Astrocyte (in vitro differentiated cells and primary cell): ENCODE results near the gene CABP5. TPM values are rescaled to one million over a fixed set of nuclear protein-coding genes. Genes with fewer than 3 reads are reported as not detected.

ENCODE experiments used
- DNase-seq: peaks from one replicate; pipeline ENCODE4 v3.0.0-alpha.2; 2010; ENCODE audit warnings: low read depth
- FAIRE-seq: peaks from 2 replicates; lab custom pipeline; 2011; peaks lifted over from hg19 to GRCh38; lab: Jason Lieb, UNC
- H2AFZ ChIP-seq: 2 replicates; pipeline ENCODE4 v1.6.0; 2012; ENCODE audit warnings: low read depth, low read length, inconsistent platforms
- H3K27ac ChIP-seq: 2 replicates; pipeline ENCODE4 v1.5.1; 2011; ENCODE audit warnings: low read depth, low read length, inconsistent platforms
- H3K27me3 ChIP-seq: 2 replicates; pipeline ENCODE4 v1.6.0; 2011; ENCODE audit warnings: low read length, inconsistent platforms; ENCODE audit not compliant: insufficient read depth
- H3K36me3 ChIP-seq: 2 replicates; pipeline ENCODE4 v1.5.1; 2011; ENCODE audit warnings: low read length, inconsistent platforms; ENCODE audit not compliant: insufficient read depth
- H3K4me1 ChIP-seq: 2 replicates; pipeline ENCODE4 v1.5.1; 2011; ENCODE audit warnings: low read length, inconsistent platforms; ENCODE audit not compliant: insufficient read depth
- H3K4me2 ChIP-seq: 2 replicates; pipeline ENCODE4 v1.6.0; 2012; ENCODE audit warnings: low read length, inconsistent platforms
- H3K4me3 ChIP-seq: 2 replicates; pipeline ENCODE4 v1.5.1; 2011; ENCODE audit warnings: low read depth, mild to moderate bottlenecking, low read length, inconsistent platforms; ENCODE audit not compliant: insufficient read depth
- H3K79me2 ChIP-seq: 2 replicates; pipeline ENCODE4 v1.6.0; 2012; ENCODE audit warnings: mild to moderate bottlenecking, low read length, inconsistent platforms; ENCODE audit not compliant: insufficient read depth
- H3K9ac ChIP-seq: 2 replicates; pipeline ENCODE4 v1.6.0; 2012; ENCODE audit warnings: mild to moderate bottlenecking, low read length, inconsistent platforms
- H3K9me3 ChIP-seq: 2 replicates; pipeline ENCODE4 v1.5.1; 2012; ENCODE audit warnings: low read depth, mild to moderate bottlenecking, low read length, inconsistent platforms; ENCODE audit not compliant: insufficient read depth
- H4K20me1 ChIP-seq: 2 replicates; pipeline ENCODE4 v1.6.0; 2012; ENCODE audit warnings: low read length, inconsistent platforms; ENCODE audit not compliant: insufficient read depth
- H3K27ac Mint-ChIP-seq: one replicate; pipeline ENCODE4 v1.8.0; 2021; ENCODE audit warnings: mild to moderate bottlenecking, mixed read lengths; ENCODE audit not compliant: unreplicated experiment
- H3K27me3 Mint-ChIP-seq: one replicate; pipeline ENCODE4 v1.8.0; 2021; ENCODE audit warnings: low read depth, mixed read lengths; ENCODE audit not compliant: unreplicated experiment
- H3K36me3 Mint-ChIP-seq: one replicate; pipeline ENCODE4 v1.8.0; 2021; ENCODE audit warnings: low read depth, mixed read lengths; ENCODE audit not compliant: unreplicated experiment
- H3K4me1 Mint-ChIP-seq: one replicate; pipeline ENCODE4 v1.8.0; 2021; ENCODE audit warnings: low read depth, mixed read lengths; ENCODE audit not compliant: unreplicated experiment
- H3K4me3 Mint-ChIP-seq: one replicate; pipeline ENCODE4 v1.8.0; 2021; ENCODE audit warnings: mild to moderate bottlenecking, moderate library complexity, mixed read lengths; ENCODE audit not compliant: unreplicated experiment
- H3K9me3 Mint-ChIP-seq: one replicate; pipeline ENCODE4 v1.8.0; 2021; ENCODE audit warnings: mild to moderate bottlenecking, mixed read lengths; ENCODE audit not compliant: unreplicated experiment
- CTCF ChIP-seq: IDR thresholded peaks from 2 replicates; pipeline ENCODE4 v1.5.1; 2011; ENCODE audit warnings: low read depth, mild to moderate bottlenecking, inconsistent platforms, low read length, moderate library complexity; ENCODE audit not compliant: insufficient read depth
- EZH2 ChIP-seq: IDR thresholded peaks from 2 replicates; pipeline ENCODE4 v1.6.1; 2012; ENCODE audit warnings: mild to moderate bottlenecking, low read length, inconsistent platforms; ENCODE audit not compliant: insufficient read depth
- total RNA-seq: library from RNA; stranded (reverse); gene quantifications from 2 replicates; pipeline ENCODE4 v1.2.1, GENCODE V29; 2021

Gene CABP5
- total RNA-seq, 1 donor from 2014 or later, result not detected

GRCh38 chr19:47994209-47994802 is 49.6 kb downstream of the CABP5 start, which contains the start of gene ELSPBP1:
ELSPBP1 (plus strand) TSS chr19:47994632; CDS start chr19:48008668, 14,036 bp downstream.
- H3K27me3 Mint-ChIP-seq, result peaks cover 9% of the 10 kb centered on the region
- no peaks in the 10 kb centered on the region for H3K9me3 ChIP-seq
- H3K9me3 Mint-ChIP-seq, result peaks cover 11% of the 10 kb centered on the region
- H3K27me3 ChIP-seq, result no peaks in the 10 kb centered on the region
- no peak within 1 kb of the TSS for H3K27ac Mint-ChIP-seq
- no peaks in the 10 kb centered on the region for H4K20me1 ChIP-seq
- no peak within 1 kb of the TSS for H3K4me3 Mint-ChIP-seq
- no peak within 1 kb of the TSS for H3K4me2 ChIP-seq
- DNase-seq (no peak), FAIRE-seq (no peak)
- no peaks in the 10 kb centered on the region for H3K36me3 Mint-ChIP-seq
- H3K9ac ChIP-seq, result no peak within 1 kb of the TSS
- no peaks in the 10 kb centered on the region for H3K4me1 Mint-ChIP-seq
- no peak within 1 kb of the TSS for H2AFZ ChIP-seq
- no peak within 1 kb of the TSS for H3K4me3 ChIP-seq
- H3K36me3 ChIP-seq, result no peaks in the 10 kb centered on the region
- TF ChIP-seq CTCF (no peak), EZH2 (no peak)
- H3K27ac ChIP-seq, result no peak within 1 kb of the TSS
- H3K79me2 ChIP-seq, result no peaks in the 10 kb centered on the region
- no peaks in the 10 kb centered on the region for H3K4me1 ChIP-seq

DNA sequence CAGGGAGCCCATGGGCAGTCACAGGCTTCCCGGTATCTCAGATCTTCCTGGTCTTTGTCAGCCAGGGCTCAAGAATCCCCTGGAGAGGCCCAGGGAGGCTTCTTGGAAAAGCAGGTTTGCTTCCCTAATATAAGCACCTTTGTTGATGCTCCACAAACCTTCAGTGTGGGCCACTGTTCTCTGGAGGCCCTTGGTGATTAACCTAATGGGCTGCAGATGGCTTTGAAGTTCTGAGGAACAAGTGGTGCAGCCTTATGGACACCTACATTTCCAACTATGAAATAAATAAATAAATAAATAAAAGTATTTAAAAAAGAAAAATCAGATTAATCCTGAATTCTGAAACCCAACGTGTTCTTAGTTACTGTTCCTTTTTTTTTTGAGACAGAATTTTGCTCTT is 51.8 kb downstream of the CABP5 start, which contains the start of gene BSPH1:
Gene BSPH1, minus strand, starts transcription at position 101 of the 400 bp plus-strand sequence. Its CDS starts 89 bp downstream, at position 12.
- Histone ChIP-seq H3K4me2 (no peak within 1 kb of the TSS), H3K27me3 (no peaks in the 10 kb centered on the region), H3K27ac (no peak within 1 kb of the TSS), H3K4me1 (no peaks in the 10 kb centered on the region), H3K4me3 (no peak within 1 kb of the TSS), H3K9me3 (no peaks in the 10 kb centered on the region), H3K36me3 (no peaks in the 10 kb centered on the region), H4K20me1 (no peaks in the 10 kb centered on the region), H3K79me2 (no peaks in the 10 kb centered on the region), H2AFZ (no peak within 1 kb of the TSS), H3K9ac (no peak within 1 kb of the TSS)
- Mint-ChIP-seq H3K27ac (no peak within 1 kb of the TSS), H3K27me3 (peaks cover 15% of the 10 kb centered on the region), H3K36me3 (no peaks in the 10 kb centered on the region), H3K4me1 (no peaks in the 10 kb centered on the region), H3K4me3 (no peak within 1 kb of the TSS), H3K9me3 (peaks cover 11% of the 10 kb centered on the region)
- no peak for DNase-seq
- no peak for TF ChIP-seq CTCF
- no peak for TF ChIP-seq EZH2
- no peak for FAIRE-seq

- Histone ChIP-seq H3K27ac (no peak overlapping the region), H2AFZ (no peak overlapping the region), H4K20me1 (no peaks in the 10 kb centered on the region), H3K4me2 (no peak overlapping the region), H3K27me3 (no peaks in the 10 kb centered on the region), H3K79me2 (no peaks in the 10 kb centered on the region), H3K36me3 (no peaks in the 10 kb centered on the region), H3K4me3 (no peak overlapping the region), H3K9me3 (no peaks in the 10 kb centered on the region), H3K4me1 (no peaks in the 10 kb centered on the region), H3K9ac (no peak overlapping the region)
- Mint-ChIP-seq H3K9me3 (peaks cover 9% of the 10 kb centered on the region), H3K4me3 (no peak overlapping the region), H3K27ac (no peak overlapping the region), H3K36me3 (no peaks in the 10 kb centered on the region), H3K4me1 (no peaks in the 10 kb centered on the region), H3K27me3 (peaks cover 12% of the 10 kb centered on the region)
- DNase-seq (no peak), FAIRE-seq (no peak)
- TF ChIP-seq EZH2 (no peak), CTCF (no peak)
Measured at GRCh38 chr19:47991191-47991808, 52.6 kb downstream of the CABP5 start.
